ENCODE results near the gene DLGAP4.

Gene DLGAP4

DNA sequence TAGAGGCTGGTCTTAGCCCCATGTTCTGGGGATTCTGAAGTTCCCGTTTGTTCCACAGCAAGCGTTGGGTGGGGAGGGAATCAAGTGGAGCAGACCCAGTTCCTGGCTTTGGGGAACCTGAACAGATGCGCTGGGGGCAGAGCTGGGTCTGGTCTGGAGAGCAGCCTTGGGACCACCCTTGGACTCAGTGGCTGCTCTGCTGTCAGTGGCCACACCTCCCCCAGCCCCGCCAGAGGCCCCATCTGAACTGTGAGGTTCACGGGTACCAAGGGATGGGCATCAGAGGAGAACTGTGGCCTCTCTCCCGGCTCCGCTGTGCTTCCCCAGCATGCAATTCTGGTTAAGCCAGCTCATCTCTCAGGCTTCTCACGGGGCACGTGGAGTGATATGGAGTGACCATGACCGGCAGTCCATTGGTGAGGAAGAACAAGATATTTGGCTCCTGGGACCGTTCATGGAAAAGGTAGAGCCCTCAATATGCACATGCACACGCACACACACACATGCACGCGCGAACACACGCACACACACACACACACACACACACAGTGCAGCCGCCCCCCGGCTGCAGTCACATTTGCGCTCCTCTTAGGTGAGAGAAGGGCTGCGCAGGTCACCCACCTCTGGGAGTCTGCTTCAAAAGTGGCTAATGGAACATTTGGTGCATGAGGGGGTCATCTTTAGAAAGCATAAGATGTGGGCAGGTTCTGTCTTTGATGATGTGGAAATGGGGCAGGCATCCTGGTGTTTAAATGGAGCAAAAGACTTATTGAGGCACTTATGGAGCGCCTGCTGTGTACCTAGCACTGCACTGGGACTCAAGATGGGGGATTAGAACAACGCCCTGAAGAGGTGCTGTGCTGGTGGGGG, 6.0 kb downstream of the DLGAP4 start:
- Mint-ChIP-seq H3K4me1 (peaks cover 11% of the 10 kb centered on the region), H3K36me3 (no peaks in the 10 kb centered on the region), H3K27ac (no peak overlapping the region), H3K9me3 (no peaks in the 10 kb centered on the region), H3K4me3 (no peak overlapping the region)
- no peak for DNase-seq (ENCODE audit: low spot score in 2 of 2)
- no peak for ATAC-seq

DNA sequence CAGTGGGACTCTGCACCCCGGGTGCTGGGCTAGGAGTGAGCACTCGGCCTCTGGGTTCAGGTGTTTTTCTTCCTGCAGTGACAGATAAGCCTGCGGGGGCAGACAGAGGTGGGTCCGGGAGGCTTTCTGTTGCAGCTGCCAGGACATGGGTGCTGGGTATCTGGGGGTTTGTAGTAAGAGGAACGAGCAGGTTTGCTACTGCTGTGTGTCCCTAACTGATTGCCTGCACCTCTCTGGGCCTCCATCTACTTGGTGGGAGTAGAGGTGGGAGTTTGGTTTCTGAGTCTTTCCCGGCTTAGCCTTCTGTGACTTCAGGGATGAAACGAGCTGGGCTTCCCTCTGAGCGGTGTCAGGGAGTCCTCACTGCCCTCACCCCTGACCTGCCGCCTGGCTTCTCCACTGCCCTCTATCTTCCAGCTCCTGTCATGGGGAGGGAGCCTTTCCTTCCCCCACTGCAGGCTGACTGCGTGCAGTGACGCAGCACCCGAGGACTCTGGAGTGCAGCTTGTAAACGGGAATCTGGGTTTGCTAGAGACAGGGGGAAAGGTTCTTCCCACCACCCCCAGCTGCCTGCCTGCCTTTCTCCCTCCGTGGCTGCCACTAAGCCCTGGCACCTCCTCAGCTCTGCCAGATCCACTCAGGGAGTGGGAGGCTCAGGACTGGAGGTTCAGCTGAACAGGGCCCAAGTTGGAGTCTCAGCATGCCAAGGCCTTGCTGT, 6.7 kb downstream of the DLGAP4 start:
- no peaks in the 10 kb centered on the region for H3K9me3 Mint-ChIP-seq

DNA sequence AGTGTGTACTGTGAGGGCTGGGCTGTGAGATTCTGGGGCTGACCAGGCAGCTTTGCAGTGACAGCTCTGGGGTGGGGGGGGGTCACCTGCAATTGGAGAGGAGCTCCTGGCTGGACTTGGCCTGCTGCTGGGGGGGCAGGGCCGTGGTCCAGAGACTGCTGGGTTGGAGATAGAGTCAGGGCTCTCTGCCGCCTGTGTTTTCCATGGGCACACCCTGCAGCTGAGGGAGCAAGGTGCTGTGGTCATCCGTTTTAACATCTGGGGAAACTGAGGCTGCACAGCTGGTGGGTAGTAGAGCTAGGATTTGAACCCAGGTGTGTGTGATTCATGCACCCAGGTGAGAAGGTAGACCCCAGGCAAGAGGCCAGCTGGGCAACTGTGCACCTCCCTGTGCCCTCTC, 7.3 kb downstream of the DLGAP4 start:
- no peak for ATAC-seq
- peaks cover under 1% of the 10 kb centered on the region for H3K4me1 Mint-ChIP-seq
- H3K4me3 Mint-ChIP-seq = no peak overlapping the region
- no peaks in the 10 kb centered on the region for H3K36me3 Mint-ChIP-seq
- no peak overlapping the region for H3K27ac Mint-ChIP-seq
- no peaks in the 10 kb centered on the region for H3K9me3 Mint-ChIP-seq
- DNase-seq (ENCODE audit: low spot score in 2 of 2) = no peak

More for the DNA sequence above, 6.7 kb downstream of the DLGAP4 start:
- peaks cover 5% of the 10 kb centered on the region for H3K4me1 Mint-ChIP-seq
- ATAC-seq (no peak), DNase-seq (ENCODE audit: low spot score in 2 of 2) (no peak)
- no peak overlapping the region for H3K27ac Mint-ChIP-seq
- H3K36me3 Mint-ChIP-seq = no peaks in the 10 kb centered on the region
- H3K4me3 Mint-ChIP-seq = no peak overlapping the region

DNA sequence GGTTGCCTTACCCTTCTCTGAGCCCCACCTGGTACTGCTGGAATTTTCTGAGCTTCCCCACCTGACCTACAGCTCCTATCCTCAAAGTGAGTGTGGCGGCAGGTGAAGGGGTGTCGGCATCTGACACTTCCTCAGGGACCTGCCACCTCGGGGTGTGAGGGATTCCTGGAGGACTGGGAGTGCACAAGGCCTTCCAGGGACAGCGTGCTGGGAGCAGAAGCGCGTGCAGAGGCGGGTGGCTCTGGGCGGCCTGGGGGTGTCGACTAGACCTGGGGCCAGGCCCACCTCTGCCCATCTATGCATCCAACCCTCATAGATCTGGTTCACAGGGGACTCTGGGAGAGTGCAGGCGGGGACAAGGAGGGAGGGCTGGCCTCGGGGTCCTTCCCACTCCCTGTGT, 7.8 kb downstream of the DLGAP4 start:
- Mint-ChIP-seq H3K4me1 (no peaks in the 10 kb centered on the region), H3K9me3 (no peaks in the 10 kb centered on the region), H3K27ac (no peak overlapping the region), H3K36me3 (no peaks in the 10 kb centered on the region), H3K4me3 (no peak overlapping the region)
- DNase-seq (ENCODE audit: low spot score in 2 of 2) (no peak), ATAC-seq (no peak)

DNA sequence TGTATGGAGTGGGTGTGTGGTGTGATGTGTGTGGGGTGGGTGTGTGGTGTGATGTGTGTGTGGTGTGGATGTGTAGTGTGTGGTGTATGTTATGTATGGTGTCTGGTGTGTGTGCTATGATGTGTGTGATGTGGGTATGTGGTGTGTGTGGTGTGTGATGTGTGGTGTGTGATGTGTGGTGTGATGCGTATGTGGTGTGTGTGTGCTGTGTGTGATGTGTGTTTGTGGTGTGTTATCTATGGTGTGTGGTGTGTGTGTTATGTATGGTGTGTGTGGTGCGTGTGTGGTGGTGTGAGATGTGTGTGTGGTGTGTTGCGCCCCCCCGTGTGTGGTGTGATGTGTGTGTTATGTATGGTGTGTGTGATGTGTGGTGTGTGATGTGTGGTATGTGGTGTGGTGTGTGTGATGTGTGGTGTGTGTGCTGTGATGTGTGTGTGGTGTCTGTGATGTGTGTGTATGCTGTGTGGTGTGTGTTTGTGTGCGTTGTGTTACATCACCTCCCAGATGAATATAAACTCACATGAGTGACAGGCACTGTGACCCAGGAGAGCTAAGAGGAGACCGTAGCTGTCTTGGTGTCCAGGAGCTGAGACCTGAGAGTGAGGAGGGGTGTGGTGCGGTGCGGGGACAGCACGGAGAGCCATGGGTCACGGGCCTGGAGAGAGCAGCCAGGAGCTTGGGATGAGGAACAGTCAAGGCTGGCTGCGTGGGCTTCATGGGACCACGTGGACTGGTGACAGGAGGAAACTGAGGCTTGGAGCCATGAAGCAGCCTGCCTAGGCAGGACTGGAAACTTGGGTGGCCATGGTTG, 8.8 kb downstream of the DLGAP4 start:
- Mint-ChIP-seq H3K4me1 (no peaks in the 10 kb centered on the region), H3K9me3 (no peaks in the 10 kb centered on the region), H3K4me3 (no peak overlapping the region), H3K36me3 (no peaks in the 10 kb centered on the region), H3K27ac (no peak overlapping the region)
- DNase-seq (ENCODE audit: low spot score in 2 of 2) (no peak), ATAC-seq (no peak)

DNA sequence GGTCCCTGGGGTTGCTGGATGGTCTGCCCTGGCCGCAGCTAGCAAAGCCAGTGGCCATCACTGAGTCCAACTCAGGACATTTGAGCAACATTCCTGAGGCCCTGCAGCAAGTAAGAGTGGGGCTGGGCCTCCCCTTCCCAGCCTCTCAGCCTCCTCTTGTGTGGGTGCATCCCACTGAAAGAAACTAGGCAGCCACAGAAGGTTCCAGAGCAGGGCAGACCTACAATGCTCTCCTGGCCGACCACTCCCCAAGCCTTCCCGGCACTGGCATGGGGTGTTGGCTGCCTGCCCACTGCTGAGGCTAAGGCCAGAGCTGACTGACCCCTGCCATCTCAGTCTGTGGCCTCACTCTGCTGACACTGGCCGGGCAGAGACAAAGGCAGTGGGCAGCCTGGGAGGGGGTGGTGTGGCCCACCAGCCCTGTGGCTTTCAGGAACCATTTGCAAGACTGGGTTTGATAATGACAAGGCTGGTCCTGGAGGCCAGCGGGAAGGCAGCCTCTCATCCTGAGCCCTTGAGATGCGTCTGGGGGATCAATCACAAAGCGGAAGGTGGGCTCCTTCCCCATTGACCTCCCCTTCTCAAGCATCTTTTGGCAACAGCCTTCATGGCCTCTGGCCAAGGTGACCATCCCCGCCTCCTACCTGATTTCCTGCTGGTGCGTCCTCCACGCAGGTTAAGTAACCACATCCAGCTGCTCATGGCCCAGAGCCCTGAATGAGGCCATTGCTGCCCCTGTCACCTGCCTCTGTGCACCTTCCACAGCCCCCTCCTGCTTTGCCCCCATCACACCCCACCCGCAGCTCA, 9.6 kb downstream of the DLGAP4 start:
- H3K9me3 Mint-ChIP-seq = no peaks in the 10 kb centered on the region
- no peak overlapping the region for H3K27ac Mint-ChIP-seq
- ATAC-seq (no peak), DNase-seq (ENCODE audit: low spot score in 2 of 2) (no peak)
- no peaks in the 10 kb centered on the region for H3K4me1 Mint-ChIP-seq
- no peak overlapping the region for H3K4me3 Mint-ChIP-seq
- H3K36me3 Mint-ChIP-seq = no peaks in the 10 kb centered on the region

DNA sequence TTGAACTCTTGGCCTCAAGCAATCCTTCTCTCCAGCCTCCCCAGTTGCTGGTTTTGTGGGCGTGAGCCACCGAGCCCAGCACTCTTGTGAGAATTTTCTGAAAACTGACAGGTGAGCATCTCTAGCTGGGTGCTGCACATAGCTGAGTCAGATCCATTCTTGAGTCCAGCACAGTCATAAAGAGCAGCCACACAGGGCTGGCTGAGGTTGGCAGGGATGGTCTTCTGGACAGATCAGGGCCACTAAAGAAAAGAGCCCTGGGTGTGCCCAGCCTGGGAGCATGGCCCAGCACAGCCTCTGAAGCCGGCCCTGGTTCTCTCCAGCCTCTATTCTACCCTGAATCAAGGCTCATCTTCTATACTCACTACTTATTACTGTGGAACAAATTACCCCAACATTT, 11.5 kb downstream of the DLGAP4 start:
- H3K4me1 Mint-ChIP-seq = no peaks in the 10 kb centered on the region
- ATAC-seq (peak; percentile 61), DNase-seq (ENCODE audit: low spot score in 2 of 2) (no peak)
- no peaks in the 10 kb centered on the region for H3K36me3 Mint-ChIP-seq
- no peak overlapping the region for H3K4me3 Mint-ChIP-seq
- H3K27ac Mint-ChIP-seq = no peak overlapping the region
- no peaks in the 10 kb centered on the region for H3K9me3 Mint-ChIP-seq

DNA sequence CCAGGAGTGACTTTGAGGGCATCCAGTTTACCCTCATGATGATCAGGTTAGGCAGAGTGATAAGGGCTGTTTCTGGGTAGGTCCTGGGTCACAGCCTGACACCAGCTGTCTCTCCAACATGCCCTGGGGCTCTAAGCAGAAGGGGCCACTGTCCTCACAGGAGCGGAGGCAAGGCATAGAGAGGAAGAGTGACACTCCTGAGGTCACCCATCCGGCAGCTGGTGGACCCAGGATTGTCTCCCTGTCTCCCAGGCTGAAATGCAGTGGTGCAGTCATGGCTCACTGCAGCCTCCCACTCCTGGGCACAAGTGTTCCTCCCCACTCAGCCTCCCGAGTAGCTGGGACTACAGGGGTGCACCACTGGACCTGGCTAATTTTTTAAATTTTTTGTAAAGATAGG, 12.0 kb downstream of the DLGAP4 start:
- Mint-ChIP-seq H3K27ac (no peak overlapping the region), H3K9me3 (no peaks in the 10 kb centered on the region), H3K36me3 (no peaks in the 10 kb centered on the region), H3K4me1 (no peaks in the 10 kb centered on the region), H3K4me3 (no peak overlapping the region)
- no peak for ATAC-seq
- no peak for DNase-seq (ENCODE audit: low spot score in 2 of 2)

DNA sequence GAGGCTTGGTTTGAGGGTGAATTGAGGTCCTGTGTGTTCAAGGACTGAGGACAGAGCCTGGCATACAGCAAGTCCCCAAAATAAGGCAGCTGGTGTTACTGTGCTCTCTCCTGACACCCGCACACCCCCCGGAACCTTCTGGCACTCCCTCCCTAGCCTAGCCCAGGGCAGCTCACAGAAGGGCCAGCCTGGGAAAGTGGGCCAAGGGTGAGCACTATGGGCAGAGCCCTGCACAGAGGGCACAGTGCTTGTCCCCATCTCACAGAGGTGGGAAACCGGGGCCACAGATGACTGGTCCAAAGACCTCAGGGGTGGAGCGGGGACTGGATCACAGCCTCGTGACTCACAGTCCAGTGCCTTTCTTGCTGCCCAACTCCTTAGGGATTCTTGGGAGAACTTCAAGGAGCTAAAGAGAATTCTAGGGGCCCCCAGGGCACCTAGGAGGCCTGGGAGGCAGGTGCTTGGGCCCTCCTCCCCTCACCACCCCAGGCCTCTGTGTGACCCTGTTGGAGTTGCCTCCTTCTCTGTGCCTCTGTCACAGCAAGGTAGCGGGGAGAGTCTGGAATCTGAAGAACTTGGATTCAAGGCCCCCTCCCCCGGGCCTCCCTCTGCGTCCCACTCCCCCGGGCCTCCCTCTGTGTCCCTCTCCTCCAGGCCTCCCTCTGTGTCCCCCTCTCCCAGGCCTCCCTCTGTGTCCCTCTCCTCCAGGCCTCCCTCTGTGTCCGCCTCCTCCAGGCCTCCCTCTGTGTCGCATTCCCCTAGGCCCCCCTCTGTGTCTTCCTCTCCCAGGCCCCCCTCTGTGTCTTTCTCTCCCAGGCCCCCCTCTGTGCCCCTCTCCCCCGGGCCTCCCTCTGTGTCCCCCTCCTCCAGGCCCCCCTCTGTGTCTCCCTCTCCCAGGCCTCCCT, 13.5 kb downstream of the DLGAP4 start:
- Mint-ChIP-seq H3K4me1 (no peaks in the 10 kb centered on the region), H3K4me3 (no peak overlapping the region), H3K9me3 (no peaks in the 10 kb centered on the region), H3K27ac (no peak overlapping the region), H3K36me3 (no peaks in the 10 kb centered on the region)
- DNase-seq (ENCODE audit: low spot score in 2 of 2) (no peak), ATAC-seq (no peak)

DNA sequence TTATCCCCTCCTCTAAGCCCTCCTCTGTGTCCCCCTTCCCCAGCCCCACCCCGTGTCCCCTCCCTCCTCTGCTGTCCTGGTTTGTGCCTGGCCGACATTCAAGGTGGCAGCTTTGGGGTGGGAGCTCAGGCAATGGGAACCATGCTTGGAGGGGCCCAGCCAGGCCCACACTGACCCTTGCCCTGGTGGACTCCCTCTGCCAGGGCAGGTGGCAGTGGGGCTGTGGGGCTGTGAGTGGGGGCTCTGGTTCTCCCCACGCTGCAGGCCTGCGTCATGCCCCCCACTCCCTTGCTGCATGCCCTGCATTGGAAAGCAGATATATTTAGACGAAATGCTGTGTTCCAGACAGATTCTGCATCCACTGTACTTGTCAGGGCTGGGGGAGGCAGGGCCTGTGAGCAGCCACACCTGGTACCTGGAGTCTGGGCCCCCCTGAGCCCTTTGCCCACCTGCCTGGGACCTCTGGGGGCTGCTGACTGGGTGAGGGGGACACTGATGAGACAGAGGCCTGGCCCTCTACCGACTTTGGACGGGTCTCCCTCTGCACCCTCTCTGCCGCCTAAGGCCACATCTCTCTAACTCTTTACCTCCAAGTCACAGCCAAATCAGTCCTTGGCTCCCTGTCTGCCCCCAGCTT, 14.2 kb downstream of the DLGAP4 start:
- peaks cover 4% of the 10 kb centered on the region for H3K9me3 Mint-ChIP-seq
- no peak overlapping the region for H3K27ac Mint-ChIP-seq
- DNase-seq (ENCODE audit: low spot score in 2 of 2) (no peak), ATAC-seq (no peak)
- H3K4me1 Mint-ChIP-seq = no peaks in the 10 kb centered on the region
- no peaks in the 10 kb centered on the region for H3K36me3 Mint-ChIP-seq
- no peak overlapping the region for H3K4me3 Mint-ChIP-seq

DNA sequence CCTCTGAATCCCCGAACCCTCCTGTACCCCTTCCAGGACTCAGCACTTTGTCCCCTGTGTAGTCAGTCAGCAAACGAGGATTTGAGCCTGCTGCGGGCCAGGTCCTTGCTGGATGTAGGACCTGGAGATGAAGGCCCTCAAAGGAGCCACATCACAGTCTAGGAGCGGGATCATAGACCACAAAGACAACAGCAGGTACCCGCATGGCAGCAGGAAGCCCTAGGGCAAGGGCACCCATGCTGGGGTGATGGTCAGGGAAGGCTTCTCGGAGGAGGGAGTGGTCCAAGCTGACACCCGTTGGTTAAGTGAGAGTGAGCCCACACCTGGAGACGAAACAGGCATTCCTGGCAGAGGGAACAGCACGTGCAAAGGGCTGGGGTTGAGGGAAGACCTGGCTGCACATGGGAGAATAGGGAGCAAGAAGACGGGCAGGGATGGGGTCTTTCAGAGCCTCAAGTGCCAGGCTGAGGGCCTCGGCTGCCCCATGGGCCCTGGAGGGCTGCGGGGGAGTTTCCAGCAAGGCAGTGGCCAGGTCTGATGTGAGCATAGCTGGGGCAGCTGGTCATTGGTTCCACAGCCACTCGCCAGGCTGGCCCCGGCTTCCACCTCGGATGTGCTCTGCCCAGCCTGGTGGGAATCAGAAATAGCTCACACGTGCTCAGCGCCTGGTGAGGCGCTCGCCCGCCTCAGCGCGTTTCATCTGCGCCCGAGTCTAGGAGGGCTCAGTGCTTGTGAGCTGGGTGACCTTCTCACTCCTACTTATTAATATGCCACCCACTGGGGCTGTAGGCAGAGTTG, 15.0 kb downstream of the DLGAP4 start:
- DNase-seq (ENCODE audit: low spot score in 2 of 2) (no peak), ATAC-seq (no peak)
- Mint-ChIP-seq H3K27ac (no peak overlapping the region), H3K9me3 (peaks cover 5% of the 10 kb centered on the region), H3K4me3 (no peak overlapping the region), H3K4me1 (no peaks in the 10 kb centered on the region), H3K36me3 (no peaks in the 10 kb centered on the region)

DNA sequence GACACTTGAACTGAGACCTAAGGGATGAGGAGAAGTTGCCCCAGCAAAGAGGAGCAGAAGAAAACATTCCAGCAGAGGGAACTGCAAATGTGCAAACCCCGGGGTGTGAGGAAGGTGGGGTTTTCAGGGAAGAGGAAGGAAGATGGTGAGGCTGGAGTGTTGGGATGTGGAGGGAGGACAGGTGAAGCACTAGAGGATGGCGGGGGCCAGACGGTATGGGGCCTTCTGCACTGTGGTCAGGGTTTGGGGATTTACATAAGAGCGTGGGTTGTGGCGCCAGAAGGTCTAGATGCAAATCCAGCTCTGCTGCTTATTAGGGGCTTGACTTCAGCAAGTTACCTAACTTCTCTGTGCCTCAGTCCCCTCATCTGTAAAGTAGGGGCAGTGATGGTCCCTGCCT, 16.0 kb downstream of the DLGAP4 start:
- Mint-ChIP-seq H3K4me3 (no peak overlapping the region), H3K9me3 (peaks cover 9% of the 10 kb centered on the region), H3K27ac (no peak overlapping the region), H3K36me3 (no peaks in the 10 kb centered on the region), H3K4me1 (no peaks in the 10 kb centered on the region)
- ATAC-seq (no peak), DNase-seq (ENCODE audit: low spot score in 2 of 2) (no peak)

DNA sequence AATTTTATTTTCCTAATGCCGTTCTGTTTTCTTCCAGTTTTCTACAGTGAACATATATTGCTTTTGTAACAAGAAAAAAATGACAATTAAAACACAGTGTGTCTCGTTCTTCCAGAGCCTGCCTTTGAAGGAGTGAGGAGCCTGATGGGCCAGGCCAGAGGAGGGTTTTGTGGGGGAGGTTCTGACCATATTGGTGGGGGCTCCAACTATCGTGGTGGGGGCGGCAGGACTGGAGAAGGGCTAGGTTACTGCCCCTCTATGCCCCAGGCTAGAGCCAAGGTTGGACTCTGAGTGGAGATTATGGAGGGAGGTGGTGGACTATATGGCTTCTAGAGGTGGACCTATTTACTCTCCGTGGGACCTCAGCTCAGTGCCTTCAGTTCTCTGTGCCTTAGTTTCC, 24.0 kb downstream of the DLGAP4 start:
- Mint-ChIP-seq H3K27ac (no peak overlapping the region), H3K36me3 (no peaks in the 10 kb centered on the region), H3K4me3 (no peak overlapping the region), H3K9me3 (peaks cover 5% of the 10 kb centered on the region), H3K4me1 (no peaks in the 10 kb centered on the region)
- DNase-seq (ENCODE audit: low spot score in 2 of 2) (no peak), ATAC-seq (no peak)

Measured in stimulated activated effector memory CD8-positive, alpha-beta T cell treated with anti-CD3 and anti-CD28 coated beads, Interleukin-12 subunit alpha, Interleukin-12 subunit beta, amount 100 ng/mL, for 72 hours (primary cell).